BE2C (cell line): ENCODE results near the gene FUT1.

ENCODE experiments used
- DNase-seq: peaks from one replicate; pipeline ENCODE4 v3.0.0-alpha.2; 2020
- H3K27me3 ChIP-seq: fragments of 250-450 bp; sonication (Bioruptor Pico); 2 replicates; pipeline ENCODE4 v1.5.1; 2020; ENCODE audit warnings: mild to moderate bottlenecking
- H3K36me3 ChIP-seq: fragments of 250-450 bp; sonication (Bioruptor Pico); 2 replicates; pipeline ENCODE4 v1.5.1; 2020; ENCODE audit warnings: mild to moderate bottlenecking
- H3K4me1 ChIP-seq: fragments of 250-450 bp; sonication (Bioruptor Pico); 2 replicates; pipeline ENCODE4 v1.5.1; 2020
- H3K4me3 ChIP-seq: 2 replicates; pipeline ENCODE4 v1.5.1; 2011; ENCODE audit warnings: low read depth, low read length
- H3K9me3 ChIP-seq: fragments of 250-450 bp; sonication (Bioruptor Pico); 2 replicates; pipeline ENCODE4 v1.5.1; 2020
- TF ChIP-seq, protein P1 (sequence below): IDR thresholded peaks from 2 replicates; pipeline ENCODE4 v1.5.1; 2012; ENCODE audit warnings: mild to moderate bottlenecking, low read depth, low read length

FUT1 gene

DNA sequence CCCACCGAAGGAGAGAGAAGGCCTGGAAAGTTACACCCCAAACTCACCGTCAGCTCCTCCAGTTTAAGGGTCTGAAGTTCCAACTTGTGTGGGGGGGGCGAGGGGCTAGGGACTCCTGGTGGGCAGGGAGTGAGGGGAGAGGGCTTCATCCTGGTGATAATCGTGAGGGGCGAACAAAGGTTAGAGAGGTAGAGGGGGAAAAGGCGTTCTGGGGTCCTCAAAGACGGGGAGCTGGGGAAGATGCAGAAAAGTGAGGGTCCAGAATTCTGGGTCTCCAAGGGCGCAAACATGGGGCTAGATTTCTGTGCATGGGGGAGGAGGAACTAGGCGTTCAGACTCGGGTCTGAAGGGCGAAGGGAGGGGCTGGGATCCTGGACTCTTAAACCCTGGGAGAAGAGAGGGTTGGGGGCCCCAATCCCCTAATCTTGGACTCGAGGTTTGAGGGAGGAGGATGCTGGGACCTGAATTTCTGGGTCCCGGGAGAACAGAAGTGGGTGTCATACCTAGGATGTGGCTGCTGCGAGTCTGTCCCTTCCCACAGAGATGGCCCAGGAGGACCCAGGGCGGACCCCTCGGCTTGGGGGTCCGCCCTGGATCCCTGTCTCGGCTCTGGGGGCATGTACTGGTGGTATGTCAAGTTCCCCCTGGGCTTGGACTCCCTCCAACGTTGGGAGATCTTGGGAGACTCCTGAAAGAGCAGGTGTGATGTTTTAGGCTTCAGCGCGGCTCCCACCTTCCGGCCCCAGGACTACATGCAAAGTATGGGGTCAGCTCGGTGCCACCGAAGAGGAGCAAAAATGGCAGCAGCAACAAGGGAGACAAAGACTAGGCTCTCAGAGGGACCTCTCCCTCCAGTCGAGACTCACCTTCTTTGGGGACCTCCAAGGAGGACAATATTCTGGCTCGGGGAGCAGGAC is 37.4 kb downstream of the FUT1 start:
- Histone ChIP-seq H3K27me3 (no peaks in the 10 kb centered on the region), H3K4me1 (peaks cover 3% of the 10 kb centered on the region; the same call in 1 of the 2 replicates), H3K36me3 (no peaks in the 10 kb centered on the region), H3K9me3 (no peaks in the 10 kb centered on the region), H3K4me3 (peak overlapping the region; percentile 49)
- no peak for DNase-seq
- TF ChIP-seq, protein P1, sequence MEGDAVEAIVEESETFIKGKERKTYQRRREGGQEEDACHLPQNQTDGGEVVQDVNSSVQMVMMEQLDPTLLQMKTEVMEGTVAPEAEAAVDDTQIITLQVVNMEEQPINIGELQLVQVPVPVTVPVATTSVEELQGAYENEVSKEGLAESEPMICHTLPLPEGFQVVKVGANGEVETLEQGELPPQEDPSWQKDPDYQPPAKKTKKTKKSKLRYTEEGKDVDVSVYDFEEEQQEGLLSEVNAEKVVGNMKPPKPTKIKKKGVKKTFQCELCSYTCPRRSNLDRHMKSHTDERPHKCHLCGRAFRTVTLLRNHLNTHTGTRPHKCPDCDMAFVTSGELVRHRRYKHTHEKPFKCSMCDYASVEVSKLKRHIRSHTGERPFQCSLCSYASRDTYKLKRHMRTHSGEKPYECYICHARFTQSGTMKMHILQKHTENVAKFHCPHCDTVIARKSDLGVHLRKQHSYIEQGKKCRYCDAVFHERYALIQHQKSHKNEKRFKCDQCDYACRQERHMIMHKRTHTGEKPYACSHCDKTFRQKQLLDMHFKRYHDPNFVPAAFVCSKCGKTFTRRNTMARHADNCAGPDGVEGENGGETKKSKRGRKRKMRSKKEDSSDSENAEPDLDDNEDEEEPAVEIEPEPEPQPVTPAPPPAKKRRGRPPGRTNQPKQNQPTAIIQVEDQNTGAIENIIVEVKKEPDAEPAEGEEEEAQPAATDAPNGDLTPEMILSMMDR, result no peak

DNA sequence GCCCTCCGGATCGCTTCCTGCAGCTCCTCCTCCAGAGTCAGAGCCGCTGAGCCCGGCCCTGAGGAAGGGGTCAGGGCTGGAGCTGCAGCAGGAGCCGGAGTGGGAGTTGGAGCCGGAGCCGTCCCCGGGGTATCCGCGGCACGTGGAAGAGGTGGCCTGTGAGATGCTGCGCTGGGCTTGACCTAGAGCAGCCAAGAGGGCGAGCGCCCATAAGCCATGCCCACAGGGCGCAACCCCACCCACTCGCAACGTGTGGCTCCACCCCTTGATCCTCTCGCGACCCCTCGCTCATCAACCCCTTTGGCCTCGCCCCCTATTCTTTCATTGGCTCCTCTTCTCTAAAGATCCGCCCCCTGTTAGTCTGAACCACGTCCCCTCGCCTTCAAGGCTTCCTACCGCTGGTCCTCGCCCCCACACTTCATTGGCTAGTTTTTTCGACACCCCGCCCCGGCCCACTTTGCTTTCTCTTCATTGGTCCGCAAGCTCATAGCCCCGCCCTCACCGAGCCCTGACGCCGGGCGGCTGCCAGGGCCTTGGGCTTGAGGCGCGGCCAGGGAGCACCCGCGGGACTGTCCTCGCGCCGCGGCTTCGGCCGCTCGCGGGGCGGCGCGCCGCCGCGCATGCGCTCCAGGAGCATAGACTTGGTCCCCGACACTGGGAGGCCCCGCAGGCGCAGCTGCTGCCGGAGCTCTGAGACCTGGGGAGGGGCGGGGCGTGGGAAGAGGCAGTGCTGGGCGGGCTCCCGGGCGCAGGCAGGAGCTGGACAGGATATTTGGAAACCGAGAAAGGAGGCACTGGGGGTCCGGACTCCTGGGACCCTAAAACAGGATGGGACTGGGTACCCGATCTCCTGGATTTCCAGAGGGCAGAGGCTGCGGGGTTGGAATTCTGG is 38.3 kb downstream of the FUT1 start:
- peak overlapping the region; percentile 80 for H3K4me3 ChIP-seq
- no peaks in the 10 kb centered on the region for H3K9me3 ChIP-seq
- TF ChIP-seq, protein P1, result no peak
- DNase-seq, result peak; percentile 99
- H3K36me3 ChIP-seq, result no peaks in the 10 kb centered on the region
- H3K27me3 ChIP-seq, result no peaks in the 10 kb centered on the region
- peaks cover 3% of the 10 kb centered on the region; the same call in 1 of the 2 replicates for H3K4me1 ChIP-seq

DNA sequence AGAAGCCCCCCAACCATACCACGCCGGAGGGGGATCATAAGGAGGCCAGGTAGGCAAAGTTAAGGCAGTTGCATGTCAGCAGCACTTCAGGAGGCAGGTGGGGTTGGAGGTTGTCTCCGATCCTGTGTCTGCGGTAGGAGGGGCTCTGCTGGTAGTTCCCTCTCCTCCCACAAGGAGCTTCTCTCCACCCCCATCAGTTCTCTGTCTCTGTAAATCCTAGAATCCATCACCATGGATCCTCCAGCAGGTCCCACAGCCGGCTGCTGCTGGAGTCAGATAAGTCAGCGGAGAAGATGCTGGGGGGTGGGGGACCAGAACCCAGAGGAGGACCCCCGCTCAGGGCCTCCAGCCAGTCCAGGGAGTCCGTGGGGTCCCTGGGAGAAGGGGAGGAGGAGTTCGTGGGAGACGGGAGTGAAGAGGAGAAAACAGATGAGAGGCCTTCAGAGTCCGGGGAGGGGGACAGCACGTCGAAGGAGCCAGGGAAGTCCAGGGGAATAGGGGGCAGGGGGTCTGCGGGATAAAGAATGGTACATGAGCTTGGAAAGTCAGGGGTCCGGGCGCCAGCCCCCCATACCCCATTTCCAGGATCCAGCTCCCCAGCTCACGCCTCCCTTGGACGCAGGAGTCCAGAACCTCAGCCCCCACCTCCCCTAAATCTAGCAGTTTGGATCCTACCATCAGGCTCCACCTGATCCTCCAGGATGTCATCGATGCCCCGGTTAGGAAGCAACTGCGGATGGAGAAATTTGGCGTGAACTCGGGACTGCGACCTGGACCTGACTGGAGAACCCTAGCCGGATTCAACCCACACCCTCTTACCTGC is 39.2 kb downstream of the FUT1 start:
- H3K27me3 ChIP-seq, result no peaks in the 10 kb centered on the region
- no peaks in the 10 kb centered on the region for H3K36me3 ChIP-seq
- H3K9me3 ChIP-seq, result no peaks in the 10 kb centered on the region
- DNase-seq, result no peak
- peak overlapping the region; percentile 80 for H3K4me3 ChIP-seq
- peaks cover 3% of the 10 kb centered on the region; the same call in 1 of the 2 replicates for H3K4me1 ChIP-seq
- TF ChIP-seq, protein P1, result peak; percentile 37

DNA sequence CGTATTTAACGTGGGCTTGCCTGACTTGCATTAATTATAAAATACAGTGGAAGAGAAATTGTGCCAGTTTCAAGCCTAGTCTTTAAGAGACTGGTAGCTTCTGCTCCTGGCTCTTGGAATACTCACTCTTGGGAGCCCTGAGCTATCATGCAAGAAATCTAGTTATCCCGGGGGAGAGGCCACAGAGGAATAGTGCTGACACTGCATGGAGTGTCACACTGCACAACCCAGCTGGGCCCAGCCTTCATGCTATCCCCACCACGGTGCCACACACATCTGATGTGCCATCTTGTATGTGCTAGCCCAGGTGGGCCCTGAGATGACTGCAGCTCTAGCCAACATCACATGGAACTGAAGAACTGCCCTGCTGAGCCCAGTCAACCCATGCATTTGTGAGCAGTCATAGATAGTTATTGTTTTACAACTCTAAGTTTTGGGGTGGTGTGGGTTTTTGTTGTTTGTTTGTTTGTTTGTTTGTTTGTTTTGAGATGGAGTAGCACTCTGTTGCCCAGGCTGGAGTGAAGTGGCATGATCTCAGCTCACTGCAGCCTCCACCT is 41.3 kb downstream of the FUT1 start:
- Histone ChIP-seq H3K4me1 (no peaks in the 10 kb centered on the region; the same call in 1 of the 2 replicates), H3K27me3 (no peaks in the 10 kb centered on the region), H3K9me3 (no peaks in the 10 kb centered on the region), H3K4me3 (no peak overlapping the region), H3K36me3 (no peaks in the 10 kb centered on the region)
- no peak for DNase-seq
- TF ChIP-seq, protein P1, result no peak

DNA sequence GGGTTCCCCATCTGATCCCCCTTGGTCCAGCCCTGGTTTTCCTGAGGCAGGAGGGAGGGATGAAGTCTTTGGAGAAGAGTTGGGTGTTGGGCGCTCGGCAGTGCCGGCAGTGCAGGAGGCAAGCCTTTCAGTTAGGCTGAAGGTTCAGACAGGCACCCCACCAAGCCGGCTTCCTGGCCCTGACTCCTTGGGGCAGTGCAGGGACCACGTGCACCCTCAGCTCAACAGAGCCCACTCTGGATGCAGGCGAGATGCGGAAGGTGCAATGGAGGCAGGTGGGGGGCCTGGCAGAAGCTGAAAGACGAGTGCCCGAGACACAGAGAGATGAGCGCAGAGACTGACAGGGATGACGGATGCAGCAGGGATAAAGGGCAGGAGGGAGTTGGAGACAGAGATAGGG is 44.0 kb downstream of the FUT1 start:
- TF ChIP-seq, protein P1, result no peak
- Histone ChIP-seq H3K4me3 (no peak overlapping the region), H3K27me3 (no peaks in the 10 kb centered on the region), H3K36me3 (no peaks in the 10 kb centered on the region), H3K4me1 (no peaks in the 10 kb centered on the region), H3K9me3 (no peaks in the 10 kb centered on the region)
- DNase-seq, result no peak
